MCF 10A (cell line): ENCODE measurements around the gene CILP2. TPM values are rescaled to one million over a fixed set of nuclear protein-coding genes. Genes with fewer than 3 reads are reported as not detected.

ENCODE experiments used
- BruUV-seq: library from RNA; stranded (reverse); fragments of 400-500 nt; replicated peaks from 2 replicates; lab custom pipeline; 2021; lab: Mats Ljungman, UMichigan
- CTCF ChIA-PET: fragments of 300-600 bp; sonication (Branson Sonifier 250); formaldehyde crosslinking; extraction: SDS; loops from one replicate; lab custom pipeline; 2021; ENCODE audit warnings: antibody characterized with exemption, inconsistent platforms; lab: Yijun Ruan, JAX
- POLR2A ChIA-PET: fragments of 300-600, 350-650 bp; sonication (Branson Sonifier 250); formaldehyde crosslinking; extraction: SDS; loops from one replicate; lab custom pipeline; 2020; ENCODE audit warnings: antibody characterized with exemption, inconsistent platforms; lab: Yijun Ruan, JAX
- DNase-seq: peaks from one replicate; pipeline ENCODE4 v3.0.0-alpha.2; 2018; ENCODE audit not compliant: unreplicated experiment
- H3K27ac Mint-ChIP-seq: one replicate; pipeline ENCODE4 v1.8.0; 2022; ENCODE audit warnings: mild to moderate bottlenecking, low read depth, mixed read lengths; ENCODE audit not compliant: unreplicated experiment
- H3K27me3 Mint-ChIP-seq: one replicate; pipeline ENCODE4 v1.8.0; 2022; ENCODE audit warnings: mixed read lengths; ENCODE audit not compliant: insufficient read depth, unreplicated experiment
- H3K36me3 Mint-ChIP-seq: one replicate; pipeline ENCODE4 v1.8.0; 2022; ENCODE audit warnings: mild to moderate bottlenecking, moderate library complexity, mixed read lengths; ENCODE audit not compliant: insufficient read depth, unreplicated experiment
- H3K4me1 Mint-ChIP-seq: one replicate; pipeline ENCODE4 v1.8.0; 2022; ENCODE audit warnings: mixed read lengths; ENCODE audit not compliant: insufficient read depth, unreplicated experiment
- H3K4me3 Mint-ChIP-seq: one replicate; pipeline ENCODE4 v1.8.0; 2022; ENCODE audit warnings: mild to moderate bottlenecking, moderate library complexity, mixed read lengths; ENCODE audit not compliant: unreplicated experiment
- H3K9me3 Mint-ChIP-seq: one replicate; pipeline ENCODE4 v1.8.0; 2022; ENCODE audit warnings: mixed read lengths; ENCODE audit not compliant: unreplicated experiment
- intact Hi-C: fragments of 100-400 bp; cut with micrococcal nuclease; formaldehyde crosslinking; loops from 2 replicates; pipeline ENCODE4 v1.14.1; 2022
- total RNA-seq: library from RNA; stranded (reverse); gene quantifications from 2 replicates; pipeline ENCODE4 v1.2.3, GENCODE V29; 2022
- TF ChIP-seq, protein P1 (sequence below): fragments of 200-600 bp; IDR thresholded peaks from one replicate; pipeline ENCODE4 v1.8.0; 2022; ENCODE audit warnings: antibody characterized with exemption, mild to moderate bottlenecking; ENCODE audit not compliant: unreplicated experiment

The CILP2 gene
- total RNA-seq, 1 experiment from 2014 or later = 0.12 TPM

DNA sequence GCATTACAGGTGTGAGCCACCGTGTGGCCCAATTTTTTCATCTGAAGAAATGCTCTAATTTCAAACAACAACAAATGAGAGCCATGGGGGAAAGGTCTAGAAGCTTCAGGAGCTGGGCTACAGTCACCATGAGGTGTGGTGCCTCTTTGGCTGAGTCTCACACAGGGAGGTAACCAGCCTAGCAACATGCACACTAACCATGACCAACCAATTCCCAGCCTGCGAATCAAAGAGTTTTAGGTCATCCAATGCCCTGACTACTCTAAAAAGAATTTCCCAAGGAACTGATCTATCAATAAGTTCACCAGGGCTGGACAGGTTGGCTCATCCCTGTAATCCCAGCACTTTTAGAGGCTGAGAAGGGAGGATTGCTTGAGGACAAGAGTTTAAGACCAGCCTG, 50.5 kb downstream of the CILP2 start:
- no peak overlapping the region for H3K27ac Mint-ChIP-seq
- no peak overlapping the region for H3K4me3 Mint-ChIP-seq
- H3K9me3 Mint-ChIP-seq = no peaks in the 10 kb centered on the region
- TF ChIP-seq, protein P1, sequence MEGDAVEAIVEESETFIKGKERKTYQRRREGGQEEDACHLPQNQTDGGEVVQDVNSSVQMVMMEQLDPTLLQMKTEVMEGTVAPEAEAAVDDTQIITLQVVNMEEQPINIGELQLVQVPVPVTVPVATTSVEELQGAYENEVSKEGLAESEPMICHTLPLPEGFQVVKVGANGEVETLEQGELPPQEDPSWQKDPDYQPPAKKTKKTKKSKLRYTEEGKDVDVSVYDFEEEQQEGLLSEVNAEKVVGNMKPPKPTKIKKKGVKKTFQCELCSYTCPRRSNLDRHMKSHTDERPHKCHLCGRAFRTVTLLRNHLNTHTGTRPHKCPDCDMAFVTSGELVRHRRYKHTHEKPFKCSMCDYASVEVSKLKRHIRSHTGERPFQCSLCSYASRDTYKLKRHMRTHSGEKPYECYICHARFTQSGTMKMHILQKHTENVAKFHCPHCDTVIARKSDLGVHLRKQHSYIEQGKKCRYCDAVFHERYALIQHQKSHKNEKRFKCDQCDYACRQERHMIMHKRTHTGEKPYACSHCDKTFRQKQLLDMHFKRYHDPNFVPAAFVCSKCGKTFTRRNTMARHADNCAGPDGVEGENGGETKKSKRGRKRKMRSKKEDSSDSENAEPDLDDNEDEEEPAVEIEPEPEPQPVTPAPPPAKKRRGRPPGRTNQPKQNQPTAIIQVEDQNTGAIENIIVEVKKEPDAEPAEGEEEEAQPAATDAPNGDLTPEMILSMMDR = no peak
- ChIA-PET POLR2A (interaction anchor here (0.6 kb wide), 1 partner anchor 10 kb away, joined by 4 read pairs; no protein-coding TSS in a partner anchor), CTCF (interaction anchor here (0.6 to 2.0 kb wide), 2 partner anchors 34 to 82 kb away, joined by 3 to 8 read pairs; no protein-coding TSS in a partner anchor)
- H3K36me3 Mint-ChIP-seq = no peaks in the 10 kb centered on the region
- no TSS peak for BruUV-seq
- H3K27me3 Mint-ChIP-seq = no peaks in the 10 kb centered on the region
- H3K4me1 Mint-ChIP-seq = peaks cover 14% of the 10 kb centered on the region
- intact Hi-C loops = no loop called here
- no peak for DNase-seq

DNA sequence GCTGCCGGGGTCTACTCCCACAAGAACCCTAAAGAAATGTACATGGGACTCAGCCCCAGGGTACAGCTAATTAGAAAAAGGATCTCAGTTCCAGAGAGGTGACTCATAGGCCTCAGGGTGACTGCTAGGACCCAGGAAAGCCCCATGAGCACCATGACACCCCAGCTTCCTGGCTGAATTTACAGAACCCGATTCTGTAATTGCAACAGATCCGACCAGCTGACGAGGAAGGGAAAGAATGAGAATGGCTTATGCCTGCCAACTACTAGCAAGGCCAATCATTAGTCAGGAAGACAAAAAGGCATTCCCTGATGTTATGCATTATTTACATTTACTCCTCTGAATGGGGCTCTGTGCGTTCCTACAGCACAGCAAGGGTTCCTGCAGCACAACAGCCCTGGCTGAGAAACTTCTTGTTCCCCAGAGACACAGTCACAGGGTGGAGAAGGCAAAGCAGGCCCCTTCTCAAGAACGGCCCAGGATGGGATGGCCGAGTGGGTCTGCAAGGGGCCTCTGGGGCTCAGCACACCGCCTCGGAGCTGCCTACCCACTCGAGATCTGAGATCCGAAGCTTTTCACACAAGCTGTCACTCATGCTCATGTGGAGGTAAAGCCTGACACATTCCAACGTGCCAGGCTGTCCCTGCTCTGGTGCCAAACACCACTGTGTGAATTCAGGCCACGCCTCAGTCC, 53.2 kb downstream of the CILP2 start:
- H3K4me3 Mint-ChIP-seq = peak overlapping the region; percentile 19

DNA sequence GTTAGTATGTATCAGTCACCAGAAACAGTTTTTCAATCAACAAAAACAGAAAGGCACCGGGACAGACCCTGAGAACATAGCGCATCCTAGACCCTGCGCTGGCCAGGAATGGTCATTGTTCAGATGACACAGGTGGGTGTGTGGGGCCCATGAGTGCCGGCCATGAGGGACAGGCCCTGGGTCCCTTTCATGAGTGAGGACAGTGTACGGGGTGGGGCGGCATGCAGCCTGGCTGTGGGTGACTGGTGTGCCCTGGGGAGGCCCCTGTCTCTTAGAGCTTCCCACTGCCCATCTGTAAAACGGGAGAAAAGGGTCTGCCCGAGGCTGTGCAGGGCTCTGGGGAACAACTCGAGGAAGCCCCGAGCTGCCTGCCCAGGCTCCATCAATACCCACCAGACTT, 54.6 kb downstream of the CILP2 start:
- TF ChIP-seq, protein P1 = no peak
- intact Hi-C loops = no loop called here
- BruUV-seq = no TSS peak
- Mint-ChIP-seq H3K9me3 (no peaks in the 10 kb centered on the region), H3K27me3 (no peaks in the 10 kb centered on the region), H3K4me3 (no peak overlapping the region), H3K4me1 (peaks cover 14% of the 10 kb centered on the region), H3K27ac (no peak overlapping the region), H3K36me3 (no peaks in the 10 kb centered on the region)
- CTCF ChIA-PET = interaction anchor here (1.0 to 2.2 kb wide), 3 partner anchors 36 to 61 kb away, joined by 5 to 9 read pairs (median 7); no protein-coding TSS in a partner anchor
- POLR2A ChIA-PET = interaction anchor here (2.0 to 2.4 kb wide), 2 partner anchors 13 to 35 kb away, joined by 15 to 16 read pairs; partner anchors contain the start of gene LPAR2
- no peak for DNase-seq

More for the DNA sequence above, 53.2 kb downstream of the CILP2 start:
- Mint-ChIP-seq H3K9me3 (no peaks in the 10 kb centered on the region), H3K36me3 (no peaks in the 10 kb centered on the region), H3K27me3 (no peaks in the 10 kb centered on the region), H3K27ac (peak overlapping the region; percentile 54), H3K4me1 (peaks cover 14% of the 10 kb centered on the region)
- intact Hi-C loops = loop anchor here (2.0 kb wide), 1 partner anchor 52 kb away; the partner anchor contains the start of gene GMIP
- ChIA-PET CTCF (interaction anchor here (0.6 to 2.2 kb wide), 8 partner anchors 9 to 59 kb away, joined by 3 to 10 read pairs (median 4); partner anchors contain the start of gene GMIP), POLR2A (interaction anchor here (0.6 to 2.4 kb wide), 7 partner anchors 9 to 75 kb away, joined by 3 to 16 read pairs (median 9); partner anchors contain the start of genes LPAR2 and NDUFA13)
- DNase-seq = peak; percentile 98
- TF ChIP-seq, protein P1 = no peak
- BruUV-seq = no TSS peak

DNA sequence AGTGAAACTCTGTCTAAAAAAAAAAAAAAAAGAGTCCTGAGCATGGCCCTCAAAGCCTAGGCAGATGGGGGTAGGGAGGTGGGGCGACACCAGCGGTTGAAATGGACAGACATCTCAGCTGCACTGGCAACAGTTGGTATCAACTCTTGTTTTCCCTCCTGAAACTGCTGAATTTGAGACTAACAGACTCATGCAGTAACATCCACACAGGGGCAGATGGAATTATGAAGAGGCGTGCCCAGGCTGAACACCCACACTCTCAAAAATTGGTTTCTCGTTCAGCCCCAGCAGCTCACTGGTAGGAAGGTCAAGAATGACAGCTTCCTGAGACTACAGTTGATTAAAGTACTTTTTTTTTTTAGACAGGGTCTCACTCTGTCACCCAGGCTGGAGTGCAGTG, 56.3 kb downstream of the CILP2 start:
- H3K9me3 Mint-ChIP-seq = no peaks in the 10 kb centered on the region
- no peaks in the 10 kb centered on the region for H3K27me3 Mint-ChIP-seq
- no peak overlapping the region for H3K27ac Mint-ChIP-seq
- TF ChIP-seq, protein P1 = no peak
- ChIA-PET CTCF (interaction anchor here (0.6 to 1.0 kb wide), 3 partner anchors 19 to 78 kb away, joined by 3 to 5 read pairs (median 3); partner anchors contain the start of gene NDUFA13), POLR2A (interaction anchor here (1.1 kb wide), 1 partner anchor 34 kb away, joined by 3 read pairs; no protein-coding TSS in a partner anchor)
- no peak overlapping the region for H3K4me3 Mint-ChIP-seq
- no peaks in the 10 kb centered on the region for H3K36me3 Mint-ChIP-seq
- intact Hi-C loops = no loop called here
- no peak for DNase-seq
- no TSS peak for BruUV-seq
- peaks cover 14% of the 10 kb centered on the region for H3K4me1 Mint-ChIP-seq
